NCI-H1417 (cell line): ENCODE data around the gene NKX2-4.
"Not testable (repeated sequence)": the region's sequence is repeated elsewhere in the genome, so short reads cannot be mapped to it uniquely, and the experiment has no call there.

Experiments
- DNase-seq, 3 experiments: peaks; one replicate each; lab custom pipeline; 2025; lab: John Stamatoyannopoulos, UW

Gene NKX2-4

DNA sequence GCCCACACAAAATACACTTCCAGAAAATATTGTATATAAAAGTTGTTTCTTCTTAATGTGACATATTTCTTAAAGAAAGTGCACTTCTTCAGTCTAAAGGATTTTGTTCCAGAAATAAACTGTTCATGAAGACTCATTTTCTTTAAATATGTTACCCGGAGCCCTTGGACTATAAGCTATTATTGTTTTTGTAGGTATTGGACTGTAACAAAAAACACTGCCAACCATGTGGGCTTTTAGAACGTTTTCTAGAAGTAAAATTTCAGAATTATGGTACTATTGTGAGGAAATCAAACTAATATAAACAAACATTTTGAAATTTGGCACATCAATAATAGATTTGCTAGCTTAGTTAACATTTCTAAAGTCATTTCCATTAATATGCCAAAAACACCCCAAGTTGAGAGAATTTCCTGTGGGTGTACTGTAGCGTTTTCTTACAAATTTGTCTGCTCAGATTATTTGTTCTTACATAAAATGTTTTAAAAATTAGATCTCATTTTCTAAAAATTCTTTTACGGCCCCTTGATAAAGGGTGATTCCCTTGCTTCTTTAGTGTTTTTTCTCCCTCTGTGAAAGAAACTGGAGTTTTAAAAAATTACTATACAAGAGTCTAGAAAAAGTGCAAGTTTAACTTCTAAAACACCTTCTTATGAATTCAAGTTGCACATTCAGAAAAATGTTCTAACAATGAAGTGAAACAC, 3.4 kb downstream of the NKX2-4 start:
- no peak for DNase-seq

DNA sequence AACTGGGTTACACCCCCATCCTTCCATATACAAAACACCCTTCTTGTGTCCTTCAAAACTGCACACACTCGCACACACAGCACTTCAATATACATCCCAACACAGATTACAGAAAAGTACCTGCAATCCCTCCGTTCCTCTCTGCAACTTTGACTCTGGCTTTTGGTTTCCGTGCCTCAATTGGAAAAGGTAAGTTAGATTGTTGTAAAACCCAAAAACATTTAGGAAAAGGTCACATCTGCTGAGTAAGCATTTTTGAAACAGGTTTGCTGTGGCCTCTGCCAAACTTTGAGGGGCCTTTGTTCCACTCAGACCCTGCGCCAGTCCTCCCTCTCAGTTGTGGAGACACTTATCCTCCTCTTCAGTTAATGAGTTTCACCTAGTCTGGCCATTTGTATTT, 4.2 kb downstream of the NKX2-4 start:
- DNase-seq = peak in 2 of 3 experiments; percentile 6 to 31

DNA sequence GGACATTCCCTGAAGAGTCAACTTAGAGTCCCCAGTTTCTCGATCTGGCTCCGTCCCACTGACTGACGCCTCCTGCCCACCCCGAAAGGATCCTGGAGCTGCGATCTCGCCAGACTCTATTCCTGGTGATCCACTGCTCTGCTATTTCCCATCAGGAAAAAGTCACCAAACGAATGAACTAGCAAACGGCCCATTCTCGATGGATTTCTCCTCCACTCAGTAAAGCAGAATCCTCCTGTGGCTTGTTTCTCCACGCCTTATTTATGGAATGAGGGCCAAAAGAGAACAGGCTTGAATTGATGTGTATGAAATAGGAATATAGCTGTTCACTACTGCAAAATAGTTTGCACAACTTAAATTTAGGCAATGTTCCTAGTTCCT, 5.4 kb downstream of the NKX2-4 start:
- no peak for DNase-seq

DNA sequence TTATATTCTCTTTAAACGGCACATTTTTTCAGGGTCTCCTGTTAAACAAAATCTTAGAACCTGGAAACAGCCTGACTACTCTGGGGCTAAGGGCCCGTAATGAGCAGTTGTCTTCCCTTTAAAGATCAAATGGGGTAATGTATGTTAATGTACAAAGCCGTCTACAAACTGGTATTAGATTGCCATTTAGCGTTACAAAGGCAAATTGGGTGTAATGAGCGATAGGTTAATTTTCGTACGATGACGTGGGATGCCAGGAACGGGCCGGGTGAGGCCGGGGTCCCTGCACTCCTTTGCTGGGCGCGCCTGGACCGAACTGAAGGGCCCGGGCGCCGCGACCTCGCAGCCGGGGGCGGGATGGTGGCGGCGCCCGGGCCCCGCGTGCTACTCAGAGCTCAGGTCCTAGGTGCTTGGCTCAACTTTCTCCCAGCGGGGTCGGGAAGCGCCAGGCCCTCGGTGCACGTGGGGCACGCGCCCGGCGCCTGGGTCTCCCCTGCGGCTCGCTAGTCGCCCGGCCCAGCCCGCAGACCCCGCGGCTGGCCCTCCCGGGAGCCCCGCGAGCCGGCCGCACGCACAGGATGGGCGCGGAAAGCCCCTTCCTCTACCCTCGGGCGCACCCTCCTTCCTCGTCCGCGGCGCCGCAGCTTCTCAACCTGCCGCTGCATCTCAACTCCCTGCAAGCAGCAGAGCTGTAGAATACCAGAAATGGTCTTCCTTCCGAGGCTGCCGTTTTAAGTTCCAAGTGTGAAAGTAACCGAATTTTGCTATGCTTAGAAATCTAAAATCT, 5.9 kb downstream of the NKX2-4 start:
- no peak for DNase-seq

DNA sequence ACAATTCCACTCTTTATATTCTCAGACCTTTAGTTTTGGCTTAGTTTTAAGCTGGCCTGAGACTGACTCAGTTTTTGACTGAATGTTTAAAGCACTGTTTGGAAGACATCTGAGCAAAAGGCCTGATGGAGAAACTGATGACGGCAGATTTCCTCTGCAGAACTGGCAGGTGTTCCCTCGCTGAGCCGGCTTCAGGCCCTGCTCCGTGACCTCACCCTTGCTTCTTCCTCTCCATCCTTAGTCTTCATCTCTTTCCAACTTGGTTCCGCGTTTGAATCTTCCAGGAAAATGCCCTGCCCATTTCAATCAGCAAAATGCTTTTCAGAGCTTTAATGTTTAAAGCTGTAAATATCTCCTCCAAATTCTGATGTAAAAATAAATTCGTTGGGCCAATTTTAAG, 6.6 kb downstream of the NKX2-4 start:
- DNase-seq = no peak

DNA sequence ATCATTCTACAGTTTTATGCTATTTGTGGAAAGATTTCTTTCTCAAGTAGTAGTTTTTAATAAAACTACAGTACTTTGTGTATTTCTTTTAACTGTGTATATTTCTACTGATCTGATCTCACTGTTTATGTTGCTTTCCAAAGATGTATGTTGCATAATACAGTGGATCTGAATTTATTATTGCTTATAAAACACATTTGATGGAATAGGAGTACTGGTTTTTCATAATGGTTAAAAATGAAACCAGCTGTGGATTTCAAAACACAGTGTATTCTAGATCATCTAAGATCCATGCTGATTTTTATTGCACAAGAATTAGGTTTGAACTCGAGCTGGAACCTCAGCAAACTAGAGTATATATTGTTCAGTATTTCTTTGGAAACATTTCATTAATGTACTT, 8.0 kb downstream of the NKX2-4 start:
- DNase-seq = no peak

DNA sequence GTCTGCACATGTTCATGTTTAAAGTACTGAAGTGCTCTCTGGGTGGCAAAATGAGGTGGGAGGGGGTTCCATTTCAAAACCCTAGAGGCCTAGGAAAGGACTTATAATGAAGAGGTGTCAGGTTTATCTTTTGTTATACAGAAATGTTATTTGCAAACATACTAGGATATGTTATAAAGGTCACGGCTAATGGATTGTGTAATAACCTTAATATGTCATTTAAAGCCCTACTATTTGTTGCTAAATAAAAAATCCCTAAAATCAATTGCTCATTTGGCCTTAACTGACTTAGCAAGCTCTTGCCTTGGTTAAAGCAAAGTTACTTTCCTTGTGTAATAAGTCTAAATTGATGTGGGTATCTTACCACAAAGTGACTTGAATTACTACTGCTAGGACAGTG, 8.8 kb downstream of the NKX2-4 start:
- peak in 2 of 3 experiments; percentile 34 to 71 for DNase-seq

DNA sequence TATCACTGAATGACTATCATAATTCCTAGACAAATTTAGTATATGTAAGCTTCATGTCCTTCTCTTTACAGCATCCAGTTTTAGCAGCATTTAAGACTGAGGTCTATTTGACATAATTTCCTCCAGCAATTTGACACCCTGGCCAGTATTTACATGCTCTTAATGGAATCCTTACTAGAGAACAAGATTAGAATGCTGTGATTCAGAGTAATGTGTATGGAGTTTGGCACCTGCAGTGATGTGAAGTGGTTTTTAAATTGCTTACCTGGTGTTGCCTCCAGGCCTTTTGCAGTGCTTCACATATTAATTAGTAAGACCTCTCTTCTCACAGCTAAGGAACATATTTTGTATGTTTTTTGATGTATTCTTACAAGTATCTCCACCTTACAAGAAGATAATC, 9.8 kb downstream of the NKX2-4 start:
- DNase-seq = peak; percentile 2 to 97 (median 80)

DNA sequence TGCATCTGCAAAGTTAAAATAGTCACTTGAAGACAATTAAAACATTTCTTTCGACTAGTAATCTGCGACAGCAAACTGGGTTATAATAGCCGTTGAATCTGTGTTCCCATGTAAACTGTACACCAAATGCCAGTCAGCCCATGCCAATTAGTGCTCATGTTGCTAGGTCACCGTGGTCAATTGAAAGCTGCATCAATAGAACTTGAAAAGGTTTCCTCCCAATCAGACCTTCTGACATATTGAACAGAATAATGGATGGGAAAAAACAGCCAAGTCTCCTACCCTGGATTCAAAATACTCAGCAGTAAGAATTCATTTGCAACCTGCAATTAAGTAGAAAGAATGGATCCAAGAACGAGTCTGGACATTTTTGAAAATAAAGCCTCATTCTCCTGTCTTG, 11.2 kb downstream of the NKX2-4 start:
- peak in 2 of 3 experiments; percentile 3 to 50 for DNase-seq

DNA sequence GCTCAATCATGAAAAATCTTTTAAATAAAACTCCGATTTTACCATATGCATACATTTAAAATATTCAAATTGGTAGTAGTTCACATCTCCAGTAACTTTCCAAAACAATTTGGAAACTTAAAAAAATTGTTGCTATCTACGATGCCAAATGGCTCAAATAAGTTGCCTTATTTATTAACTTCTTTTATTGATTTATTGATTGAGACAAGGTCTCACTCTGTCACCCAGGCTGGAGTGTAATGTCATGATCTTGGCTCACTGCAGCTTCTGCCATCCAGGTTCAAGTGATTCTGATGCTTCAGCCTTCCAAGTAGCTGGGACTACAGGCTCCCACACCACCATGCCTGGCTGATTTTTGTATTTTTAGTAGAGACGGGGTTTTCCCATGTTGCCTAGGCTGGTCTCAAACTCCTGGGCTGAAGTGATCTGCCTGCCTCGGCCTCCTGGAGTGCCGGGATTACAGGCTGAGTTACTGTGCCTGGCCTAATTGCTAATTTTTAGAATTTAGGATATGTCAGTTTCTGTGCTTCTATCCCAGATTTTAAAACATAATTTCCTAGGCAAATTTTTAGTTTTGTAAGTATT, 12.9 kb downstream of the NKX2-4 start:
- no peak for DNase-seq

DNA sequence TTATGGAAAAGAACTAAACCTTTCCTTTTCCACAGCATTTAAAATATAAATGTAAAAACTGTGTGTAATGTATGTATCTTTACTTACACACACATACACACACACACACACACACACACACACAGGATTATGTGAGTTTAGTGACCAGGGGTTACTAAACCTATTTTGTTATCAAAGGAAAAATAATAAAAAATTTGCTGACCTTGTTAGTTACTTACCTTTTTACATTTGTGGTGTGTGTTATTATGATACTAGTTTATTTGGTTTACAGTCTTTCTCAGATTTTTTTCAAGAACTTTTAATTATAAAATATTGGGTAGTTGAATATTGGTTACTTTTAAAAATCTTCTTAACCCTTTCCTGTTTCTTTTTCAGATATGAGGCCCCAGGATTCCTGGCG, 15.7 kb downstream of the NKX2-4 start:
- DNase-seq = no peak

DNA sequence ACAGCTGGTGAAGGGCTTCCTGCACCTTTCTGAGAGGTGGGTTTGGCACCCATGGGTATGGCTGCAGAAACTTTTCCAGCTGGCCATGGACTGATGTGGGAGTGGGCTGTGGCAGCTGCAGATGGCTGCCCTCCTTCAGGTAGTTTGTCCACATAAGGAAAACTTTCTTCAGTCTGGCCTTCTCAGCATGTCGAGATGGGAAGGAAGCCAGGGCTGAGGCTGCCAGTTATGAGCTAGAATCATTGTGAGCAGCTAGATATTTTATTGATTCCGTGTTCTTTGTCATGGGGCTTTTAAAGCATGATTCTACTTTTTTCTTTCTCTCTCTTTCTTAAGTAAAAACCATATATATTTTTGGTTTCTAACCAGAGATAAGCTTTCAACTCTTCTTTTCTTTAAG, 16.6 kb downstream of the NKX2-4 start:
- DNase-seq = no peak

DNA sequence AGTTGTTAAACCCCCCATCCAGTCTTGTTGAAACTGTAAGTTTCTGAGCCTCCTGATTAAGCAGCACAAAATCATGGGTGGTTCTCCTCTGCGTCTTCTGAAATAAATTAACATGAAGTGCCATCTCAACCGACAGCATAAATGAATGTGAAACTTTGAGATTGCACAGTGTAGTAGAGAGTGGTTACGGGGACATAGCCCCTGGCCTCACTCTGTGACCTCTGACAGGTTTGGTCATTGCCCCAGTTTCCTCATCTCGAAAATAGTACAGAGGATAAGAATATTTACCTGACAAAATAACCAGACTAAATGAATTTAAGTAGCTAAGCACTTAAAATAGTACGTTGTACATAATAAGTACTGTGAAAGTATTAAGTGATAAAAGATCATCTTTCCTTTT, 19.1 kb downstream of the NKX2-4 start:
- no peak for DNase-seq

DNA sequence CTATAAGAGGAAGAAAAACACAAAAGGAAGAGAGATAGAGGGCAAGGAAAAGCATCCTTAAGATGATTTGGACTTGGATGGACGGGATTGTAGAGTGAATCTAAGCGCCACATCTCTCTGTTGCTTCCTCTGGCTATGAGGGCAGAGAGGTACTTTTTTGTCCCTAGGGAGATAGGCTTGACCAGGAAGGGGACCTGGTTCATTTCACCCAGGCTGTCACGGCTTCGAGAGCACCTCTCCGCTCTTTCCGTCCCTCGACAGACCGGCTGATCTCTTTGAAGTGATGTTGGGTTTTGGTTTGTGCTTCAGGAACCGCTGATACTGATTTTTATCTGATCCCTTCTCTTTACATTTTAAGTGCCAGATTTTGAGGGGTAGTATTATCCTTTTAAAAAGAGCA, 19.6 kb downstream of the NKX2-4 start:
- no peak for DNase-seq

DNA sequence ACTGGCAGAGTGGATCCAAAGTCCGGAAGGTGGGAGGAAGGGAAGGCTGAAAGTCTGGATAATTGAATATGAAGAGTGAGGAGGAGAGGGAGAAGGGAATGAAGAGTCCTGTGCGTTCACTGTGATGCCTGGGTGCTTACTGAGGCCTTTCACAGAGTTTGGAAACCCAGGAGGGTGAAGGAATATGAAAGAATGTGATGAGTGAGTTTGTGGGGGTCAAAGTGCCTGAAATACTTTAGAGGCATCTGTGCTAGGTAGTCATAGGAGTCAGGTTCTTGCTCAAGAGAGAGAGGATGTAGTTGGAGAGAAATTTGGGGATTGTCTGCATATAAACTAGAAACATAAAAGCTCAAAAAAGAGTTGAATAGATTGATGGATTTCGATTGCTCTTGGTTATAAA, 20.7 kb downstream of the NKX2-4 start:
- no peak for DNase-seq

DNA sequence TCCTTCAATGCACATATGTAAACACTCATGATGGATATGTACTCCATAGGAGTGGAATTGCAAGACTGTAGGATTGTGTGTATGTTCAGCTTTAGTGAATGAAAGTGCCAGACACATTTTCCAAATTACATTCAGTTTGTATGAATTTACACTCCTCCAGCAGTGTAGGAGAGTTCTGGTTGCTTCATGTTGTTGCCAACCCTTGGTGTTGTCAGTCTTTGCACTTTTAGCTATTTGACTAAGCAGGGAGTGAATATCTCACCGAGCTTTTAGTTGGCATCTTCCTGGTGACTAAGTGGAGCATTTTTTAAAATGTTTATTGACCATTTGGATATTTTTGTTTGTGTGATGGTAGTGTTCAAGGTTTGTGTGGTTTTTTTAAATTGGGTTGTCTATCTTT, 23.9 kb downstream of the NKX2-4 start:
- DNase-seq = peak in 1 of 3 experiments; percentile 13

DNA sequence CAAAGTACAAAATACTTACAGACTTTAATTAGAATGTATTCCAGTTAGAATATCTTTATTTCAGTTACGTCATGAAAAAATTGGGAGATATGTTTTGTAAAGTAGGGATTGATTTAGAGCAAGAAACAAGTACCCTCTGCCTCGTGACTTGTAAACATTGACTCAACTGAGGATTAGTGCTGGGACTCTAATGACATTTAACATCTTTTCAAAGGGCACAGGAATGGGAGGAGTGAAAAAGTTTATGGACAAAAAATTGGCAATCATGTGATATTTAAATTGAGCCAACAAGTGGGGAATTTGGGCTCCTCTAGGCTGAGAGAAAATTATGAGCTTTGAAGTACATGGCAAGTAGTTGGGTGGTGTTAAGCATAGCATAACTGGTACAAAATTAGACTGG, 25.3 kb downstream of the NKX2-4 start:
- DNase-seq = no peak

DNA sequence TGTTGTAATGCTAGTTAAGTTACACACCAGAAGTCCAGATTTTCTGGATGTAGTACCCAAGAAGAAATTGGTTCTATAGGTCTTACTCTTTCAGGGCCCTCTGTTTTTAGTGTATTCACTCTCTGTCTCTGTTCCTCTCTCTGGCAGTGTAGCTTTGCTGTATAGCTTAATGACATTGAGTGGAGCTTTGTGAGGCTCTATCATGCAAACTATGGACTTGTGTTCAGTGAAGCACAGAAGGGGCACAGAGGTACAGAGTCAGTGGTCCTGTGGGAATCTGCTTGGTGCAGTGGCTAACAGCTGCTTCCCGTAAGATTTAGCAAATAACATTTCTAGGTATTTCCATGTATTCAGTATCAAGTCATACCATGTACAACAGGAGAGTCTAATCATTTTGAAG, 26.1 kb downstream of the NKX2-4 start:
- DNase-seq = no peak

DNA sequence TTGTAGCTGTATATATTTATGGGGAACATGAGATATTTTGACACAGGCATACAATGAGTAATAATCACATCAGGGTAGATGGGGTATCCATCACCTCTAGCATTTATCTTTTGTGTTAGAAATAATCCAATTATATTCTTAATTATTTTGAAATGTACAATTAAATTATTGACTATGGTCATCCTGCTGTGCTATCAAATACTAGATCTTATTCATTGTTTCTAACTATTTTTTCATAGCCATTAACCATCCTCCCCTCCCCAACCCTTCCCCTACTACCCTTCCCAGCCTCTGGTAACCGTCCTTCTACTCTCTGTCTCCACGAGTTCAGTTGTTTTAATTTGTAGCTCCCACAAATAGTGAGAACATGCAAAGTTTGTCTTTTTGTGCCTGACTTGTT, 28.5 kb downstream of the NKX2-4 start:
- no peak for DNase-seq

DNA sequence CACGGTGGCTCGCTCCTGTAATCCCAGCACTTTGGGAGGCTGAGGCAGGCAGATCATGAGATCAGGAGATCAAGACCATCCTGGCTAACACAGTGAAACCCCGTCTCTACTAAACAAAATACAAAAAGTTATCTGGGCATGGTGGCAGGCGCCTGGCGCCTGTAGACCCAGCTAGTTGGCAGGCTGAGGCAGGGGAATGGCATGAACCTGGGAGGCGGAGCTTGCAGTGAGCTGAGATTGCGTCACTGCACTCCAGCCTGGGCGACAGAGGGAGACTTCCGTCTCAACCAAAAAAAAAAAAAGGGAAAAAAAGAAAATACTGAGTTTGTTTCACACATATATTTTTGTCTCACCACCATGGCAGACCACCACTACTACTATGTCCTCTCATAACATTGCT, 31.1 kb downstream of the NKX2-4 start:
- not testable (repeated sequence) for DNase-seq

DNA sequence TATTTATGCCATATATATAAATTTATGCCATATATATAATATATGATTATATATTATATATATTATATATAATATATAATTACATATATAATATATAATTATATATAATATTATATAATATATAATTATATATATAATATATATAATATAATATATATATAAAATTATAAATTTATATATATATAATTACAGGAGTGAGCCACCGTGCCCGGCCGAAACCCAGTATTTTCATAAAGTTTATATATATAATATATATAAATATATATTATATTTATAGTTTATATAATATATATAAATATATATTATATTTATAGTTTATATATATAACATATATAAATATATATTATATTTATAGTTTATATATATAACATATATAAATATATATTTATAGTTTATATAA, 31.6 kb downstream of the NKX2-4 start:
- no peak for DNase-seq

DNA sequence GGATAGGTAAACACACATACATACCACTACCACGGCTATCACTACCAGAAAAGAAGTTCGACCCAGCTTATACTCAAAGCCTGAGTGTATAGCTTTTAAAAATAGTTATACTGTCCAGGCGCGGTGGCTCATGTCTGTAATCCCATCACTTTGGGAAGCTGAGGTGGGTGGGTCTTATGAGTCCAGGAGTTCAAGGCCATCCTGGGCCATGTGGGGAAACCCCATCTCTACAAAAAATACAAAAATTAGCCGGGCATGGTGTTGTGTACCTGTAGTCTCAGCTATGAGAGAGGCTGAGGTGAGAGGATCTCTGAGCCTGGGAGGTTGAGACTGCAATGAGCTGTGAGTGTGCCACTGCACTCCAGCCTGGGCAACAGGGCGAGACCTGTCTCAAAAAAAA, 32.9 kb downstream of the NKX2-4 start:
- DNase-seq = no peak

DNA sequence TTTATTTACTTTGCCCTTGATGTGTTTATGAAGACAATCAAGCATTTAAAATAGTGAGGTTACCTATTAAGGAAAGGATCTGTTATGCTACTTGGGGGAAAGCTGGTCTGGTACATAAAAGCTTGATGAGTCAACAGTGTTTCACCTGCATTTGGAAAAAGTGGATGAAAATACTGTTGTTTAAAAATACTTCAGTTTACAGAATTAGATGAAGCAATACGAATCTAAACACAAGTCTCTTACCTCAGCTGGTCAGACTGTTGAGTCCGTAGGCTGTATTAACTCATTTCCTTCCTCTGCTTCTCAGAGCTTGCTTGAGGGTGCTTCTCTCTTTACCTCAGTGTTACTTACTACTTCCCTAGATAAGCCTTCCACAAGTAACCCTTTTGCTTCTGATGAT, 36.1 kb downstream of the NKX2-4 start:
- no peak for DNase-seq
